H1 (cell line): ENCODE measurements around the gene BRSK2. TPM values are rescaled to one million over a fixed set of nuclear protein-coding genes. Genes with fewer than 3 reads are reported as not detected.

ENCODE experiments used
- CTCF ChIA-PET: fragments of 300-600 bp; sonication (Branson Sonifier 250); formaldehyde crosslinking; loops from one replicate; lab custom pipeline; 2021; ENCODE audit not compliant: partially characterized antibody; lab: Charles Lee
- POLR2A ChIA-PET: fragments of 300-600 bp; sonication (Branson Sonifier 250); formaldehyde crosslinking; loops from one replicate; lab custom pipeline; 2021; ENCODE audit warnings: inconsistent platforms; ENCODE audit not compliant: partially characterized antibody; lab: Charles Lee
- DNase-seq, 2 experiments: peaks; one replicate each; pipeline versions ENCODE4 v3.0.0 to v3.0.0-alpha.2; 2010 to 2022; ENCODE audit warnings: low spot score in 2 of 2, low read depth in 1 of 2, mixed read lengths in 1 of 2
- FAIRE-seq: peaks from 2 replicates; lab custom pipeline; 2011; peaks lifted over from hg19 to GRCh38; lab: Jason Lieb, UNC
- H2AFZ ChIP-seq: 2 replicates; pipeline ENCODE4 v1.8.1; 2012; ENCODE audit warnings: low read length, inconsistent platforms
- H2AK5ac ChIP-seq: 2 replicates; pipeline ENCODE4 v1.6.1; 2013; ENCODE audit warnings: low read depth, low read length
- H2BK120ac ChIP-seq: replicated peaks from 2 replicates; pipeline ENCODE3; 2013; ENCODE audit warnings: low read depth, low read length, inconsistent platforms
- H2BK12ac ChIP-seq: 2 replicates; pipeline ENCODE4 v1.6.1; 2013; ENCODE audit warnings: low read depth, low read length
- H2BK15ac ChIP-seq: 2 replicates; pipeline ENCODE4 v1.6.1; 2013; ENCODE audit warnings: low read length
- H2BK20ac ChIP-seq: 2 replicates; pipeline ENCODE4 v1.6.1; 2013; ENCODE audit warnings: low read length
- H2BK5ac ChIP-seq: 2 replicates; pipeline ENCODE4 v1.6.1; 2013; ENCODE audit warnings: low read depth, low read length
- H3K14ac ChIP-seq: 2 replicates; pipeline ENCODE4 v1.6.1; 2013; ENCODE audit warnings: inconsistent platforms; ENCODE audit not compliant: insufficient read length
- H3K18ac ChIP-seq: 2 replicates; pipeline ENCODE4 v1.6.1; 2013; ENCODE audit warnings: low read length; ENCODE audit errors: extremely low read depth
- H3K23ac ChIP-seq: 2 replicates; pipeline ENCODE4 v1.6.1; 2013; ENCODE audit warnings: inconsistent platforms; ENCODE audit not compliant: insufficient read length
- H3K23me2 ChIP-seq: 2 replicates; pipeline ENCODE4 v1.6.1; 2013; ENCODE audit warnings: low read depth, low read length
- H3K27ac ChIP-seq: 2 replicates; pipeline ENCODE4 v1.6.1; 2011; ENCODE audit warnings: low read depth, low read length, inconsistent platforms
- H3K27me3 ChIP-seq, 4 experiments: replicated peaks in 1 of 4; 1 replicate in 1 of 4; 2 replicates in 3 of 4; pipeline versions ENCODE4 v1.6.1 to v1.8.1; 2011 to 2013; ENCODE audit warnings: low read length in 3 of 4, mild to moderate bottlenecking in 3 of 4, inconsistent platforms in 2 of 4, mixed read lengths in 2 of 4, moderate library complexity in 1 of 4; ENCODE audit not compliant: control insufficient read depth in 3 of 4, insufficient read depth in 3 of 4; ENCODE audit errors: extremely low read depth in 1 of 4
- H3K36me3 ChIP-seq, 4 experiments: 2 replicates each; pipeline versions ENCODE4 v1.6.1 to v1.8.1; 2011 to 2013; ENCODE audit warnings: mild to moderate bottlenecking in 4 of 4, low read length in 3 of 4, moderate library complexity in 2 of 4, control low read depth in 1 of 4, inconsistent platforms in 1 of 4; ENCODE audit not compliant: insufficient read depth in 4 of 4, control insufficient read depth in 2 of 4
- H3K4ac ChIP-seq: replicated peaks from 2 replicates; pipeline ENCODE3; 2013; ENCODE audit warnings: low read length, low read depth, mixed read lengths, inconsistent platforms; ENCODE audit not compliant: insufficient read length
- H3K4me1 ChIP-seq, 4 experiments: replicated peaks in 1 of 4; 1 replicate in 1 of 4; 2 replicates in 3 of 4; pipeline versions ENCODE4 v1.6.1 to v1.8.1; 2011 to 2013; ENCODE audit warnings: low read length in 3 of 4, inconsistent platforms in 2 of 4, mixed read lengths in 1 of 4; ENCODE audit not compliant: insufficient read depth in 4 of 4, control insufficient read depth in 3 of 4
- H3K4me2 ChIP-seq, 2 experiments: 2 replicates each; pipeline versions ENCODE4 v1.6.1 to v1.8.1; 2011 to 2013; ENCODE audit warnings: low read depth in 2 of 2, low read length in 2 of 2, control low read depth in 1 of 2, inconsistent platforms in 1 of 2, mild to moderate bottlenecking in 1 of 2; ENCODE audit not compliant: insufficient read depth in 1 of 2
- H3K4me3 ChIP-seq, 4 experiments: fragments of 200-600, 300-600 bp in 1 of 4; sonication (generic), shearing (Covaris generic), sonication (Bioruptor Twin) in 1 of 4; 2 replicates each; pipeline versions ENCODE4 v1.5.1 to v1.8.1; 2011 to 2016; ENCODE audit warnings: low read length in 4 of 4, low read depth in 3 of 4, control low read depth in 2 of 4, inconsistent platforms in 2 of 4, mild to moderate bottlenecking in 2 of 4, mixed read lengths in 1 of 4, moderate library complexity in 1 of 4; ENCODE audit not compliant: insufficient read depth in 2 of 4; ENCODE audit errors: extremely low read depth in 1 of 4
- H3K56ac ChIP-seq: replicated peaks from 2 replicates; pipeline ENCODE3; 2013; ENCODE audit warnings: low read depth, mild to moderate bottlenecking, mixed read lengths, low read length, inconsistent platforms; ENCODE audit not compliant: insufficient read length
- H3K79me1 ChIP-seq: 2 replicates; pipeline ENCODE4 v1.6.1; 2013; ENCODE audit warnings: low read depth, low read length, control low read depth
- H3K79me2 ChIP-seq, 2 experiments: 2 replicates each; pipeline versions ENCODE4 v1.6.1 to v1.8.1; 2012 to 2013; ENCODE audit warnings: low read length in 2 of 2, mild to moderate bottlenecking in 2 of 2, inconsistent platforms in 1 of 2; ENCODE audit not compliant: insufficient read depth in 2 of 2, control insufficient read depth in 1 of 2
- H3K9ac ChIP-seq, 4 experiments: replicated peaks in 1 of 4; 1 replicate in 1 of 4; 2 replicates in 3 of 4; pipeline versions ENCODE4 v1.6.1 to v1.8.1; 2011 to 2013; ENCODE audit warnings: low read depth in 3 of 4, low read length in 3 of 4, control low read depth in 2 of 4, mild to moderate bottlenecking in 2 of 4, moderate library complexity in 2 of 4, inconsistent platforms in 1 of 4; ENCODE audit errors: extremely low read depth in 1 of 4
- H3K9me3 ChIP-seq, 2 experiments: 2 replicates each; pipeline versions ENCODE4 v1.6.1 to v1.8.1; 2012 to 2013; ENCODE audit warnings: mild to moderate bottlenecking in 2 of 2, moderate library complexity in 2 of 2, control low read depth in 1 of 2, inconsistent platforms in 1 of 2, low read depth in 1 of 2, low read length in 1 of 2, mixed read lengths in 1 of 2; ENCODE audit not compliant: insufficient read depth in 2 of 2
- H4K20me1 ChIP-seq, 2 experiments: replicated peaks in 1 of 2; 2 replicates each; pipeline versions ENCODE3 to v1.8.1; 2011 to 2013; ENCODE audit warnings: inconsistent platforms in 2 of 2, low read length in 2 of 2, mild to moderate bottlenecking in 1 of 2; ENCODE audit not compliant: insufficient read depth in 2 of 2, control insufficient read depth in 1 of 2
- H4K5ac ChIP-seq: 2 replicates; pipeline ENCODE4 v1.6.1; 2013; ENCODE audit warnings: low read length, low read depth, mixed read lengths, inconsistent platforms; ENCODE audit not compliant: insufficient read length
- H4K8ac ChIP-seq: 2 replicates; pipeline ENCODE4 v1.8.0; 2013; ENCODE audit warnings: mild to moderate bottlenecking, moderate library complexity, low read length, inconsistent platforms; ENCODE audit not compliant: insufficient read depth; ENCODE audit errors: extremely low read depth
- H4K91ac ChIP-seq: replicated peaks from 2 replicates; pipeline ENCODE3; 2013; ENCODE audit warnings: low read length, mixed read lengths, inconsistent platforms; ENCODE audit not compliant: insufficient read length
- BACH1 ChIP-seq: IDR thresholded peaks from 2 replicates; pipeline ENCODE4 v1.6.1; 2012; ENCODE audit warnings: low read length, improper control_type of control experiment
- BRCA1 ChIP-seq: IDR thresholded peaks from 2 replicates; pipeline ENCODE4 v1.6.1; 2012; ENCODE audit warnings: low read depth, low read length, improper control_type of control experiment
- CEBPB ChIP-seq: IDR thresholded peaks from 2 replicates; pipeline ENCODE4 v1.6.1; 2012; ENCODE audit warnings: low read depth, low read length
- HDAC6 ChIP-seq: IDR thresholded peaks from one replicate; pipeline ENCODE4 v1.7.1; 2012; ENCODE audit warnings: low read depth, mild to moderate bottlenecking, inconsistent platforms, low read length, moderate library complexity
- NANOG ChIP-seq: IDR thresholded peaks from 2 replicates; pipeline ENCODE4 v1.6.1; 2011; ENCODE audit warnings: low read length, low read depth, mild to moderate bottlenecking, inconsistent platforms; ENCODE audit not compliant: insufficient read depth, poor library complexity, severe bottlenecking
- RAD21 ChIP-seq, 2 experiments: IDR thresholded peaks in 1 of 2; conservative IDR thresholded peaks in 1 of 2; 2 replicates each; pipeline ENCODE4 v1.6.1; 2011; ENCODE audit warnings: low read depth in 2 of 2, low read length in 2 of 2, improper control_type of control experiment in 1 of 2, inconsistent platforms in 1 of 2, mild to moderate bottlenecking in 1 of 2, moderate library complexity in 1 of 2
- RBBP5 ChIP-seq: IDR thresholded peaks from 2 replicates; pipeline ENCODE4 v1.7.1; 2012; ENCODE audit warnings: low read depth, mild to moderate bottlenecking, inconsistent platforms, low read length, moderate library complexity, borderline replicate concordance
- RXRA ChIP-seq: IDR thresholded peaks from 2 replicates; pipeline ENCODE4 v1.6.1; 2011; ENCODE audit warnings: low read depth, mild to moderate bottlenecking, low read length, moderate library complexity; ENCODE audit not compliant: insufficient read depth
- SIRT6 ChIP-seq: IDR thresholded peaks from one replicate; pipeline ENCODE4 v1.7.1; 2012; ENCODE audit warnings: low read length, inconsistent platforms
- SRF ChIP-seq: IDR thresholded peaks from 2 replicates; pipeline ENCODE4 v1.6.1; 2011; ENCODE audit warnings: mild to moderate bottlenecking, low read depth, low read length, moderate library complexity
- USF2 ChIP-seq: IDR thresholded peaks from 2 replicates; pipeline ENCODE4 v1.6.1; 2011; ENCODE audit warnings: low read length, improper control_type of control experiment
- YY1 ChIP-seq: IDR thresholded peaks from 2 replicates; pipeline ENCODE4 v1.6.1; 2011; ENCODE audit warnings: low read depth, mild to moderate bottlenecking, low read length
- ZNF274 ChIP-seq: IDR thresholded peaks from 2 replicates; pipeline ENCODE4 v1.7.0; 2012; ENCODE audit warnings: low read length, borderline replicate concordance; ENCODE audit errors: extremely low read depth
- WGBS, 2 experiments: shearing (Covaris generic) in 1 of 2; methylation state at CpG; one replicate each; pipeline versions ENCODE4 v1.1.6 to v1.1.7; 2013 to 2015; ENCODE audit warnings: low lambda C conversion rate in 2 of 2, mixed read lengths in 2 of 2, inconsistent platforms in 1 of 2, low coverage in 1 of 2, missing lambda C conversion rate in 1 of 2; ENCODE audit not compliant: insufficient replicate concordance in 2 of 2, insufficient coverage in 1 of 2, insufficient read length in 1 of 2; ENCODE audit errors: extremely low coverage in 1 of 2, missing lambda C conversion rate in 1 of 2; 5-methylcytosine and 5-hydroxymethylcytosine counted together
- polyA plus RNA-seq, 7 experiments: library from polyadenylated mRNA; depleted of rRNA in 3 of 7; stranded (reverse) in 5 of 7; unstranded in 2 of 7; fragments of >200 nt in 5 of 7; fragments of 200-250 nt in 2 of 7; gene quantifications; 1 replicate in 5 of 7; 2 replicates in 1 of 7; 4 replicates in 1 of 7; pipeline versions ENCODE4 v1.2.1 to v1.2.3, GENCODE V29; 2011 to 2013; ENCODE audit warnings: missing spikeins in 2 of 7, mixed read lengths in 2 of 7
- total RNA-seq: library from RNA; stranded (reverse); fragmentation: NEBNext Ultra II Directional; extraction: Animal tissue kit (Norgen Biotek cat#: 25700); gene quantifications from 2 replicates; pipeline ENCODE4 v1.2.1, GENCODE V29; 2021

The BRSK2 gene
- total and polyA plus RNA-seq, 2 of the 8 experiments (the other 6 are each of a cell fraction or from before 2014, with no cell fraction given) = 17.3 to 27.1 TPM

- Histone ChIP-seq H2BK20ac (no peak overlapping the region), H2BK12ac (no peak overlapping the region), H2BK15ac (no peak overlapping the region), H3K4ac (no peak overlapping the region), H4K8ac (0 out of 2 replicates have a peak overlapping the region, but pooled peaks have one; percentile 20), H3K4me1 (peaks cover 0 to 20% (median 13%) of the 10 kb centered on the region in 4 experiments; a peak in 6 of 7 replicates), H3K4me3 (no peak overlapping the region), H3K23ac (no peak overlapping the region), H3K18ac (no peak overlapping the region), H3K4me2 (no peak overlapping the region), H3K23me2 (no peaks in the 10 kb centered on the region), H3K56ac (no peak overlapping the region), H2AFZ (no peak overlapping the region), H3K36me3 (no peaks in the 10 kb centered on the region), H4K5ac (no peak overlapping the region), H2AK5ac (no peak overlapping the region), H4K20me1 (peaks cover 5 to 17% of the 10 kb centered on the region in 2 experiments), H3K79me2 (peaks cover 0 to 25% of the 10 kb centered on the region in 2 experiments; a peak in 1 of 4 replicates), H3K27ac (no peak overlapping the region), H2BK5ac (peak overlapping the region; percentile 60; the same call in 1 of the 2 replicates), H3K27me3 (no peaks in the 10 kb centered on the region), H2BK120ac (no peak overlapping the region), H3K14ac (no peak overlapping the region), H3K79me1 (peaks cover 19% of the 10 kb centered on the region), H3K9me3 (no peaks in the 10 kb centered on the region), H3K9ac (no peak overlapping the region), H4K91ac (no peak overlapping the region)
- 85% methylated on average over 8 of the region's 15 CpGs; no CpG with 5 or more reads in 1 of the 2 experiments for WGBS, 2 experiments
- POLR2A ChIA-PET = no interaction called here
- CTCF ChIA-PET = interaction anchor here (1.1 to 1.6 kb wide), 3 partner anchors 9 to 67 kb away, joined by 3 to 5 read pairs (median 3); no protein-coding TSS in a partner anchor
- FAIRE-seq (no peak), DNase-seq (no peak)
- TF ChIP-seq SRF = no peak
- TF ChIP-seq RBBP5 = no peak
- TF ChIP-seq NANOG = no peak
- TF ChIP-seq RXRA = no peak
- no peak for TF ChIP-seq HDAC6
- no peak for TF ChIP-seq RAD21 (IDR thresholded peaks at IDR 0.05 in 1 of 2, conservative IDR thresholded peaks at IDR 0.05 in 1 of 2; ENCODE audit: low read depth in 2 of 2, low read length in 2 of 2)
- no peak for TF ChIP-seq BRCA1
- no peak for TF ChIP-seq BACH1
- TF ChIP-seq USF2 = no peak
- no peak for TF ChIP-seq SIRT6
- no peak for TF ChIP-seq YY1
- no peak for TF ChIP-seq CEBPB
- no peak for TF ChIP-seq ZNF274
Measured at GRCh38 chr11:1508491-1508891, 118.8 kb downstream of the BRSK2 start.
